T47D (cell line): ENCODE measurements around the gene MUC12.

ENCODE experiments used
- DNase-seq, 2 experiments: peaks; one replicate each; pipeline versions ENCODE4 v3.0.0 to v3.0.0-alpha.2; 2011 to 2012; ENCODE audit warnings: low read depth in 1 of 2, low spot score in 1 of 2
- JUND ChIP-seq: IDR thresholded peaks from 2 replicates; pipeline ENCODE4 v1.6.1; 2012; ENCODE audit warnings: low read depth
- in situ Hi-C: cut with HindIII; loops from 2 replicates; pipeline ENCODE4 v1.10.0; 2016; ENCODE audit warnings: low sequenced_read_pairs, low pct_unique_long_range_greater_than_20kb

The MUC12 gene

DNA sequence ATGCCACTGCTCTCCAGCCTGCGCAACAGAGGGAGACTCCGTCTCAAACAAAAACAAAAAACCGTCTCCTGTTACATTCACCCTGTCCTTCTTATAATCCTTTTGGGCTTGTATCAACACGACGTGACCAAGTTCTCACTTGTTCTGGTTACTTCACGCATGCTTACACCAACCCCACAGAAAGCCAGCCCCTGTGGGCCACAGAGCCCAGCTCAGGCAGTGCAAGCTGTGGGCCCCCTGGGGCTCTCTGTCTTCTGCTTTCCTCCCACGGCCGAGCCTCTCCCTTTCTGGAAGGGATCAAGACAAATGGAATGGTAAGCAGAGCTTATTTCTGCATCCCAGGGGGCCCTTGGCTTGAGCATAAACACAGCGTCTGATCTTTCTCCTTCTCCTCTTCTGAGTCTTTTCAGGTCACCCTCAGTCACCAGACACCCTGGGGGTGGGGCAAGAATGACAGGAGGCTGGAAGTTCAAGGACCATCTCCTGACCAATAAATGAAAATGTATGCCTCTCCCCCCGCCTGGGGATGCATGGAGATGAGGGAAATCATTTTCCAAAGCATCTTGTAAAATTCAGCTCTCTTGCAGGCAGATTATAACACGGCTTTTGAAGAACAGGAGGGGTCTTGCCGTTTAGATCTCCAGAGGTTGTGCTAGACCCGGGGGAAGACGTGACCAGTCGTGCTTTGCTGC lies 96.9 kb downstream of the MUC12 start:
- TF ChIP-seq JUND, result no peak
- no peak for DNase-seq
- in situ Hi-C loops, result no loop called here

DNA sequence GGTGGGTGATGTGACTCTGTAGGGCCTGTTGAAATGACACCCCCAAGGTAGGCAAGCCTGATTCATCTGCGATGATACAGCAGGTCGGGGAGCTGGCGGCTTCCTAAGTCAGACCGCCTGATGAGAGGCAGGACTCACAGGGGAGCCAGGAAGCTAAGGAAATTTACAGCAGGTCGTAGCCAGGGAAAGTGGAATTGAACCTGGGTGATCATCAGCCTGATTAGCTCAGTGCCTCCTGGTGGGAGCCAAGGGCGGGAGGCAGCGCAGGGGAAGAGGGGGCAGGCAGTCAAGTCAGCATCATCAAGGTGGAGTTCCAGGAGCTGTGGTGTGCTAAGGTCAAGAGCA lies 97.4 kb downstream of the MUC12 start:
- in situ Hi-C loops, result no loop called here
- TF ChIP-seq JUND, result no peak

DNA sequence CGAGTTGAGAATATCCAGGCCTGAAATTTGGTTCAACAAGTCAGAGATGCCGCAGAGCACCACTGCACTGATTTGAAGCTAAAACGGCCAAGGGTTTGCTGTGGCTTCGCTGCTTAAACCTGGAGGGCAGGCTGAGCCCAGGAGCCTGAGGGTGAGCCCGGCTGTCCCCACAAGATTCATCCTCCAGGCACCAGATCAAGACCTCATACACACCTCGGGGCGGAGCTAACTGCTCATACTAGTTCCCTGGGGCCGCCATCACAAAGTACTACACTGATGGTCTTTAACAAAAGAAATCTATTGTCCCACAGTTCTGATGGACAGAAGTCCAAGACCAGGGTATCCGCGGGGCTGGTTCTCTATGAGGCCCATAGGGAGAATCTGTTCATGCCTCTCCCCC lies 99.0 kb downstream of the MUC12 start:
- no peak for TF ChIP-seq JUND
- no peak for DNase-seq
- in situ Hi-C loops, result no loop called here

More for the DNA sequence above, 97.4 kb downstream of the MUC12 start:
- DNase-seq, result no peak
